CD4-positive, alpha-beta memory T cell (primary cell): ENCODE data around the gene PLXNA2. TPM values are rescaled to one million over a fixed set of nuclear protein-coding genes. Genes with fewer than 3 reads are reported as not detected.

Source experiments
- CTCF ChIA-PET: fragments of 350-600 bp; sonication (Branson Sonifier 250); formaldehyde crosslinking; loops from one replicate; lab custom pipeline; 2021; ENCODE audit warnings: inconsistent platforms; ENCODE audit not compliant: partially characterized antibody; lab: Charles Lee
- POLR2A ChIA-PET: fragments of 350-600 bp; sonication (Branson Sonifier 250); formaldehyde crosslinking; loops from one replicate; lab custom pipeline; 2021; ENCODE audit not compliant: partially characterized antibody; lab: Charles Lee
- DNase-seq, 5 donors: peaks; one replicate each; pipeline versions ENCODE4 v3.0.0 to v3.0.0-alpha.2; 2020 to 2022; ENCODE audit warnings: mixed read lengths in 1 of 5
- H3K27ac ChIP-seq: one replicate; pipeline ENCODE4 v1.7.0; 2013; ENCODE audit warnings: low read depth, low read length
- H3K27me3 ChIP-seq: 2 replicates; pipeline ENCODE4 v1.7.0; 2013; ENCODE audit warnings: mild to moderate bottlenecking, low read length, moderate library complexity; ENCODE audit not compliant: insufficient read depth
- H3K36me3 ChIP-seq: 2 replicates; pipeline ENCODE4 v1.7.0; 2013; ENCODE audit warnings: mild to moderate bottlenecking, low read length, moderate library complexity; ENCODE audit not compliant: insufficient read depth
- H3K4me1 ChIP-seq: 2 replicates; pipeline ENCODE4 v1.7.0; 2013; ENCODE audit warnings: mild to moderate bottlenecking, low read length, moderate library complexity; ENCODE audit not compliant: insufficient read depth
- H3K4me3 ChIP-seq, 2 donors: one replicate each; pipeline ENCODE4 v1.7.0; 2013; ENCODE audit warnings: low read length in 2 of 2, mild to moderate bottlenecking in 1 of 2
- H3K9me3 ChIP-seq, 2 donors: one replicate each; pipeline ENCODE4 v1.7.0; 2013; ENCODE audit warnings: low read length in 2 of 2, control low read depth in 1 of 2; ENCODE audit not compliant: control insufficient read depth in 1 of 2
- H3K27ac Mint-ChIP-seq, 7 donors: one replicate each; pipeline ENCODE4 v1.8.0; 2020 to 2021; ENCODE audit warnings: mixed read lengths in 7 of 7, mild to moderate bottlenecking in 6 of 7, inconsistent platforms in 3 of 7, moderate library complexity in 3 of 7
- H3K27me3 Mint-ChIP-seq, 2 donors: one replicate each; pipeline ENCODE4 v1.8.0; 2020 to 2021; ENCODE audit warnings: mixed read lengths in 2 of 2
- H3K36me3 Mint-ChIP-seq, 2 donors: one replicate each; pipeline ENCODE4 v1.8.0; 2020 to 2021; ENCODE audit warnings: mixed read lengths in 2 of 2, inconsistent platforms in 1 of 2, mild to moderate bottlenecking in 1 of 2
- H3K4me1 Mint-ChIP-seq, 4 donors: one replicate each; pipeline ENCODE4 v1.8.0; 2020 to 2021; ENCODE audit warnings: mixed read lengths in 4 of 4, mild to moderate bottlenecking in 1 of 4
- H3K4me3 Mint-ChIP-seq, 8 donors: one replicate each; pipeline ENCODE4 v1.8.0; 2020 to 2021; ENCODE audit warnings: mixed read lengths in 8 of 8, mild to moderate bottlenecking in 7 of 8, moderate library complexity in 6 of 8, inconsistent platforms in 3 of 8
- H3K9me3 Mint-ChIP-seq, 8 donors: one replicate each; pipeline ENCODE4 v1.8.0; 2020 to 2021; ENCODE audit warnings: mixed read lengths in 8 of 8, mild to moderate bottlenecking in 5 of 8, inconsistent platforms in 3 of 8, moderate library complexity in 1 of 8
- intact Hi-C: fragments of 100-400 bp; cut with micrococcal nuclease; formaldehyde crosslinking; loops from one replicate; pipeline ENCODE4 v1.15.1; 2023
- polyA plus RNA-seq, 2 donors: library from polyadenylated mRNA; unstranded; fragments of 300-500 nt; fragmentation: Illumina TruSeq; gene quantifications; one replicate each; pipeline ENCODE4 v1.2.3, GENCODE V29; 2021
- total RNA-seq, 2 experiments: library from RNA; stranded (reverse); gene quantifications; one replicate each; pipeline ENCODE4 v1.2.3, GENCODE V29; 2021

The PLXNA2 gene
- total and polyA plus RNA-seq, 4 experiments from 2014 or later = 0.10 to 4.0 (median 1.8) TPM

DNA sequence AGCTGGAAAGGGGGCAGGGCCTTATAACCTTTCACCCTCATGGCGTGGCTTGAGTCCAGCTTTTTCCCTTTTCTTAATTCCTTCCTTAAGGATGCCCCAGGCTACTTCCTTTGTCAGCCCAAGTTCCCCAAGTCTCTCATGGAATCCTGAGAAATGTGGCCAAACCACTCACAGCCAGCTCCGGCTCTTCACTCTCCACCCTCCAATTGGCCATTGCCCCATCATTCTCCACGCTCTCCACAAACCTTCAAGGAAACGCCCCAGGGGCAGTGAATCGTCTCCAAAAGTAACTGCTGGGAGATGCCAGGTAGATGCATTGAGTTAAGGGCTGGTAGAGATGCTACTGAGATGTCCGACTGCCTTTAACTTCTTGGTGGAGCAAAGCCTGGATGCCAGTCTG is 219.8 kb downstream of the PLXNA2 start:
- Histone ChIP-seq H3K36me3 (no peaks in the 10 kb centered on the region), H3K4me3 (no peak overlapping the region), H3K4me1 (no peaks in the 10 kb centered on the region), H3K27ac (no peak overlapping the region), H3K27me3 (no peaks in the 10 kb centered on the region), H3K9me3 (no peaks in the 10 kb centered on the region)
- CTCF ChIA-PET = interaction anchor here (1.5 to 14.0 kb wide), 2 partner anchors 62 to 217 kb away, joined by 3 to 234 read pairs; partner anchors contain the start of gene PLXNA2
- peaks cover 0 to 3% (median 0%) of the 10 kb centered on the region in 8 donors for H3K9me3 Mint-ChIP-seq
- POLR2A ChIA-PET = no interaction called here
- intact Hi-C loops = loop anchor here (5.0 kb wide), 1 partner anchor 1223 kb away; no protein-coding TSS in a partner anchor
- no peaks in the 10 kb centered on the region for H3K4me1 Mint-ChIP-seq
- H3K36me3 Mint-ChIP-seq = no peaks in the 10 kb centered on the region
- H3K27me3 Mint-ChIP-seq = peaks cover 0 to 7% of the 10 kb centered on the region in 2 donors
- no peak for DNase-seq
- H3K27ac Mint-ChIP-seq = no peak overlapping the region
- H3K4me3 Mint-ChIP-seq = no peak overlapping the region

DNA sequence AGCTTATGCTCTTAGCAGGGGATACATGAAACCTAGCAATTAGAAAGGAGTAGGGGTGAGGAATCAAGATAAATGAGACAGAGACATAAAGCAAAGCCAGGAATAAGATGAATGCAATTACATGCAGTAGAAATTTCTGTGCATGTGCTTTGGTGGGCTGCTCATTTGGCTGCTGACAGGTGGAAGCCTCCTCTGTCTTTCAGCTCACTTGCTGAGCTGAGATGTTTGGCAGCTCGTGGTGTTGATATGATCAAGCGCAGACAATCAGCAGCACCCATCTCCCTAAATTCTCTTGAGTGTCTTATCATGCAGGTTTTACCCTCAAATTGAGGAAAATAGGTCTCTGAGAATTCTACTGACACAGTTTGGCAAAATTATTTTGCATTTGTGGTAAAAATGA is 224.9 kb downstream of the PLXNA2 start:
- ChIA-PET POLR2A (no interaction called here), CTCF (interaction anchor here (4.4 to 14.0 kb wide), 2 partner anchors 74 to 222 kb away, joined by 55 to 234 read pairs; partner anchors contain the start of gene PLXNA2)
- no peaks in the 10 kb centered on the region for H3K4me1 Mint-ChIP-seq
- intact Hi-C loops = no loop called here
- Histone ChIP-seq H3K27me3 (no peaks in the 10 kb centered on the region), H3K36me3 (no peaks in the 10 kb centered on the region), H3K4me1 (no peaks in the 10 kb centered on the region), H3K9me3 (no peaks in the 10 kb centered on the region), H3K4me3 (no peak overlapping the region), H3K27ac (no peak overlapping the region)
- H3K9me3 Mint-ChIP-seq = peaks cover 0 to 3% (median 0%) of the 10 kb centered on the region in 8 donors
- no peak overlapping the region for H3K27ac Mint-ChIP-seq
- no peak overlapping the region for H3K4me3 Mint-ChIP-seq
- peaks cover 7 to 10% of the 10 kb centered on the region in 2 donors for H3K27me3 Mint-ChIP-seq
- H3K36me3 Mint-ChIP-seq = no peaks in the 10 kb centered on the region
- no peak for DNase-seq

- Mint-ChIP-seq H3K36me3 (no peaks in the 10 kb centered on the region), H3K9me3 (no peaks in the 10 kb centered on the region), H3K4me1 (no peaks in the 10 kb centered on the region), H3K27ac (peak overlapping the region in 1 of 7 donors; percentile 61), H3K4me3 (no peak overlapping the region), H3K27me3 (peaks cover 7 to 10% of the 10 kb centered on the region in 2 donors)
- CTCF ChIA-PET = interaction anchor here (0.7 kb wide), 1 partner anchor 230 kb away, joined by 3 read pairs; no protein-coding TSS in a partner anchor
- Histone ChIP-seq H3K27ac (no peak overlapping the region), H3K9me3 (no peaks in the 10 kb centered on the region), H3K36me3 (no peaks in the 10 kb centered on the region), H3K4me1 (no peaks in the 10 kb centered on the region), H3K27me3 (no peaks in the 10 kb centered on the region), H3K4me3 (no peak overlapping the region)
- intact Hi-C loops = no loop called here
- DNase-seq = no peak
- POLR2A ChIA-PET = no interaction called here
Observed at GRCh38 chr1:208015255-208015654, 228.9 kb downstream of the PLXNA2 start.

- DNase-seq = no peak
- H3K4me1 Mint-ChIP-seq = no peaks in the 10 kb centered on the region
- Histone ChIP-seq H3K27ac (no peak overlapping the region), H3K4me3 (no peak overlapping the region), H3K27me3 (no peaks in the 10 kb centered on the region), H3K36me3 (no peaks in the 10 kb centered on the region), H3K4me1 (no peaks in the 10 kb centered on the region), H3K9me3 (no peaks in the 10 kb centered on the region)
- ChIA-PET POLR2A (no interaction called here), CTCF (interaction anchor here (0.7 to 2.9 kb wide), 4 partner anchors 9 to 232 kb away, joined by 3 to 14 read pairs (median 4); no protein-coding TSS in a partner anchor)
- H3K9me3 Mint-ChIP-seq = no peaks in the 10 kb centered on the region
- H3K27me3 Mint-ChIP-seq = peaks cover 4 to 5% of the 10 kb centered on the region in 2 donors
- intact Hi-C loops = no loop called here
- H3K36me3 Mint-ChIP-seq = no peaks in the 10 kb centered on the region
- H3K27ac Mint-ChIP-seq = no peak overlapping the region
- no peak overlapping the region for H3K4me3 Mint-ChIP-seq
Observed at GRCh38 chr1:208013210-208013609, 231.0 kb downstream of the PLXNA2 start.

- H3K27me3 ChIP-seq = no peaks in the 10 kb centered on the region
- Mint-ChIP-seq H3K9me3 (no peaks in the 10 kb centered on the region), H3K36me3 (no peaks in the 10 kb centered on the region), H3K4me1 (no peaks in the 10 kb centered on the region), H3K27ac (no peak overlapping the region), H3K27me3 (peaks cover 2 to 4% of the 10 kb centered on the region in 2 donors), H3K4me3 (no peak overlapping the region)
- H3K4me1 ChIP-seq = no peaks in the 10 kb centered on the region
- H3K27ac ChIP-seq = no peak overlapping the region
- H3K4me3 ChIP-seq = no peak overlapping the region
- H3K9me3 ChIP-seq = no peaks in the 10 kb centered on the region
- ChIA-PET POLR2A (no interaction called here), CTCF (interaction anchor here (1.6 to 2.9 kb wide), 2 partner anchors 9 to 15 kb away, joined by 4 to 14 read pairs; no protein-coding TSS in a partner anchor)
- intact Hi-C loops = no loop called here
- no peak for DNase-seq
- no peaks in the 10 kb centered on the region for H3K36me3 ChIP-seq
Observed at GRCh38 chr1:208012721-208013120, 231.5 kb downstream of the PLXNA2 start.

DNA sequence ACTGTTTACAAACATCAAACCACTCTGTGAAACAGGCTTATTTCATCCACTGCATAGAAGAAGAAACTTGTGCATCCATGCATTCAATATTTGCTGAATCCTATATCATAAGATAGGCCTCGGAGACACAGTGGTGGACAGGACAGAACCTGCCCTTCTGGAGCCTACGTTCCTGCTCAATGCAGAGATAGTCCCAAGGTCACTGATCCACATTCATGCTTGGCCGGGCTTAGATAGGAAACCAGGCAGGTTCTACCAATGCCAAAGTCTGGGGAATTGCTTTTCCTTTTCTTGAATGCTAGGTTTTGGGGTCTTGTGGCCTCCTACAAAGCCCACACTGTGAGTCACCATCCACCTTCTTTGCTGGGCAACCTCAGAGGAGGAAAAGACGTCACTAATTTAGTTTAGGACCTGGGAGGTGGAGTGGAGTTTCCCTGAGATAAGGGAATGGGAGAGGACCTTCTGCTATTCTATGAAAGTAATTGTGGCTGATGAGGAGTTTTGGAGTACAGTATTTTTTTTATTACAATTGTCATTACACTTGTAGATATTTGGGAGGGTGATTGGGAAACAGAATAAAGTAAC is 233.6 kb downstream of the PLXNA2 start:
- ChIA-PET CTCF (no interaction called here), POLR2A (no interaction called here)
- H3K27ac Mint-ChIP-seq = no peak overlapping the region
- no peak overlapping the region for H3K27ac ChIP-seq
- intact Hi-C loops = no loop called here
- H3K36me3 Mint-ChIP-seq = no peaks in the 10 kb centered on the region
- H3K4me3 ChIP-seq = no peak overlapping the region
- no peak overlapping the region for H3K4me3 Mint-ChIP-seq
- H3K4me1 ChIP-seq = no peaks in the 10 kb centered on the region
- peaks cover 0 to 4% (median 0%) of the 10 kb centered on the region in 8 donors for H3K9me3 Mint-ChIP-seq
- no peaks in the 10 kb centered on the region for H3K36me3 ChIP-seq
- H3K27me3 ChIP-seq = no peaks in the 10 kb centered on the region
- DNase-seq = no peak
- H3K9me3 ChIP-seq = no peaks in the 10 kb centered on the region
- H3K27me3 Mint-ChIP-seq = peaks cover 2 to 4% of the 10 kb centered on the region in 2 donors
- H3K4me1 Mint-ChIP-seq = no peaks in the 10 kb centered on the region

GRCh38 chr1:208009706-208010444 is 234.3 kb downstream of the PLXNA2 start:
- Mint-ChIP-seq H3K4me1 (no peaks in the 10 kb centered on the region), H3K27ac (no peak overlapping the region), H3K4me3 (no peak overlapping the region), H3K27me3 (peaks cover 0 to 2% of the 10 kb centered on the region in 2 donors), H3K9me3 (peaks cover 0 to 4% (median 0%) of the 10 kb centered on the region in 8 donors), H3K36me3 (no peaks in the 10 kb centered on the region)
- no peak overlapping the region for H3K27ac ChIP-seq
- no peak overlapping the region for H3K4me3 ChIP-seq
- no peaks in the 10 kb centered on the region for H3K27me3 ChIP-seq
- ChIA-PET POLR2A (no interaction called here), CTCF (interaction anchor here (2.8 kb wide), 1 partner anchor 12 kb away, joined by 15 read pairs; no protein-coding TSS in a partner anchor)
- H3K36me3 ChIP-seq = no peaks in the 10 kb centered on the region
- no peak for DNase-seq
- intact Hi-C loops = no loop called here
- H3K9me3 ChIP-seq = no peaks in the 10 kb centered on the region
- no peaks in the 10 kb centered on the region for H3K4me1 ChIP-seq
